HL-60 (cell line): Measurements from ENCODE around the gene FOLR2.

Experiments used
- GABPA ChIP-seq: IDR thresholded peaks from 2 replicates; pipeline ENCODE4 v1.6.1; 2012; ENCODE audit warnings: low read depth
- POLR2AphosphoS5 ChIP-seq: IDR thresholded peaks from 2 replicates; pipeline ENCODE4 v1.6.1; 2012; ENCODE audit warnings: low read depth
- TF ChIP-seq, protein P1 (sequence below): IDR thresholded peaks from one replicate; pipeline ENCODE4 v1.5.1; 2011; ENCODE audit warnings: low read length, control low read depth, inconsistent platforms; ENCODE audit not compliant: insufficient read depth

DNA sequence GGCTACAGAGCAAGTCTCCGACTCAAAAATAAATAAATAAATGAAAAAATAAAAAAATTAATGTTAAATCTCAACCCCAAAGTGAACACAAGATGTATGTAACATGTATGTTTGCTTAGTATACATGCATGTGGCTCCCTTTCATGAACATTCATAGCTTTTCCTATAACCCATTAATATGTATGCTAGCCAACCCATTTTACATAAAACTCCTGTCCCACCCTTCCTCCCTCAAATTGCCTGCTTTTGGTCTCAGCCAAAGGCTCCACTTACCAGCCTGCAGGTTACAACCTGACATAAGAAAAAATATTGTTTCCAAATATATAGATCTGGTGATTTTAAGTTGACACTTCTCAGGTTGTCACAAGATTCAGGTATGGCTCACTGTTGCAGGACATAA, 28.3 kb upstream of the FOLR2 start:
- TF ChIP-seq, protein P1, sequence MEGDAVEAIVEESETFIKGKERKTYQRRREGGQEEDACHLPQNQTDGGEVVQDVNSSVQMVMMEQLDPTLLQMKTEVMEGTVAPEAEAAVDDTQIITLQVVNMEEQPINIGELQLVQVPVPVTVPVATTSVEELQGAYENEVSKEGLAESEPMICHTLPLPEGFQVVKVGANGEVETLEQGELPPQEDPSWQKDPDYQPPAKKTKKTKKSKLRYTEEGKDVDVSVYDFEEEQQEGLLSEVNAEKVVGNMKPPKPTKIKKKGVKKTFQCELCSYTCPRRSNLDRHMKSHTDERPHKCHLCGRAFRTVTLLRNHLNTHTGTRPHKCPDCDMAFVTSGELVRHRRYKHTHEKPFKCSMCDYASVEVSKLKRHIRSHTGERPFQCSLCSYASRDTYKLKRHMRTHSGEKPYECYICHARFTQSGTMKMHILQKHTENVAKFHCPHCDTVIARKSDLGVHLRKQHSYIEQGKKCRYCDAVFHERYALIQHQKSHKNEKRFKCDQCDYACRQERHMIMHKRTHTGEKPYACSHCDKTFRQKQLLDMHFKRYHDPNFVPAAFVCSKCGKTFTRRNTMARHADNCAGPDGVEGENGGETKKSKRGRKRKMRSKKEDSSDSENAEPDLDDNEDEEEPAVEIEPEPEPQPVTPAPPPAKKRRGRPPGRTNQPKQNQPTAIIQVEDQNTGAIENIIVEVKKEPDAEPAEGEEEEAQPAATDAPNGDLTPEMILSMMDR, result no peak
- TF ChIP-seq POLR2AphosphoS5, result no peak
- TF ChIP-seq GABPA, result no peak
